Muscle of leg (tissue), 11 donors: ENCODE measurements around the gene EIF4H. TPM values are rescaled to one million over a fixed set of nuclear protein-coding genes. Genes with fewer than 3 reads are reported as not detected.
"Not testable (repeated sequence)": the region's sequence is repeated elsewhere in the genome, so short reads cannot be mapped to it uniquely, and the experiment has no call there.

ENCODE experiments used
- DNase-seq: peaks from one replicate; pipeline ENCODE4 v3.0.0; 2013
- H3K27ac ChIP-seq: one replicate; pipeline ENCODE4 v1.5.1; 2013; ENCODE audit warnings: mild to moderate bottlenecking, low read length, control low read depth
- H3K27me3 ChIP-seq: one replicate; pipeline ENCODE4 v1.6.1; 2013; ENCODE audit warnings: low read length; ENCODE audit not compliant: control insufficient read depth, insufficient read depth
- H3K36me3 ChIP-seq: one replicate; pipeline ENCODE4 v1.6.1; 2013; ENCODE audit warnings: low read length; ENCODE audit not compliant: control insufficient read depth, insufficient read depth
- H3K4me1 ChIP-seq: one replicate; pipeline ENCODE4 v1.6.1; 2013; ENCODE audit warnings: low read length; ENCODE audit not compliant: control insufficient read depth, insufficient read depth
- H3K4me3 ChIP-seq: one replicate; pipeline ENCODE4 v1.5.1; 2013; ENCODE audit warnings: low read length, control low read depth
- H3K9me3 ChIP-seq: replicated peaks from 2 replicates; pipeline ENCODE4 v1.6.1; 2013; ENCODE audit warnings: low read depth, low read length; ENCODE audit not compliant: control insufficient read depth
- WGBS: methylation state at CpG from one replicate; pipeline ENCODE4 v1.1.5; 2013; ENCODE audit warnings: missing lambda C conversion rate; ENCODE audit not compliant: insufficient coverage; 5-methylcytosine and 5-hydroxymethylcytosine counted together
- polyA plus RNA-seq, 8 donors: library from polyadenylated mRNA; unstranded; fragments of 120-200 nt; gene quantifications; one replicate each; pipeline versions ENCODE4 v1.2.1 to v1.2.3, GENCODE V29; 2013; ENCODE audit warnings: inconsistent platforms in 1 of 8, low replicate concordance in 1 of 8; ENCODE audit not compliant: insufficient read length in 8 of 8, insufficient read depth in 1 of 8
- total RNA-seq: library from RNA; stranded (reverse); fragments of 120-200 nt; gene quantifications from one replicate; pipeline ENCODE4 v1.2.4, GENCODE V29; 2013

EIF4H gene
- total and polyA plus RNA-seq, 9 donors = 141 to 248 (median 229) TPM

DNA sequence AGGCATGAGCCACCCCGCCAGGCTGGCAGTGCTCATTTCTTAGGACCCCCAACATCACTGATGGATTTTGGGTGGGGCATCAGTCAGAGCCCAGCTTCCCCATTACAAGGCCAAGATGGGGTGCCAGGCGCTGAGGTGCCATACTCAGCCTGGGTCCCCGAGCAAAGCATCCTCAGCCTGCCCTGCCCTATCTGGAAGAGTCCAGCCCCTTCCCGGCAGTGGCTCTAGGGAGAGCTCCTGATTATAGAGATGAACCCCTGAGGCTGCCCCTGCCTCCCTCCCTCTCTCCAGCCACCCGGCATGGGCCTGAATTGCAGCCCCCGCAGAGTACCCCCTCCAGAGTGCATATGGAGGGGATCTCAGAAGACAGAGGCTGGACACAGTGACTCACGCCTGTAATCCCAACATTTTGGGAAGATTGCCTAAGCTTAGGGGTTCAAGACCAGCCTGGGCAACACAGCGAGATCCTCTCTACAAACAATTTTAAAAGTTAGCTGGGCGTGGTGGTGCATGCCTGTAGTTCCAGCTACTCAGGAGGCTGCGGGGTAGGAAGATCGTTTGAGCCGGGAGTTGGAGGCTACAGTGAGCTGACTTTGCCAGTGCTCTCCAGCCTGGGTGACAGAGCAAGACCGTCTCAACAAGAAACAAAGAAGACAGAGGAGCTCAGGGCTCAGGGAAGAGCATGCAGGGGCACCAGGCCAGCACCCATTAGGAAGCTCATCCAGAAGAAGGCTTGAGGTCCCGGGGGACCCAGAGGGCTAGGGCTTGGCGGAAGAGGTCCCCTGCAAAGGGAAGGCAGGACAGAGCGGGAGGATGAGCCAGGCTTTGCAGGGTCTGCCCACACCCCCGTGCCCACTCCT is 48.9 kb downstream of the EIF4H start:
- no peak for DNase-seq
- 79% methylated on average over 8 of the region's 17 CpGs for WGBS
- H3K36me3 ChIP-seq = peaks cover 17% of the 10 kb centered on the region
- H3K4me3 ChIP-seq = no peak overlapping the region
- no peaks in the 10 kb centered on the region for H3K9me3 ChIP-seq
- no peaks in the 10 kb centered on the region for H3K4me1 ChIP-seq
- H3K27me3 ChIP-seq = no peaks in the 10 kb centered on the region
- H3K27ac ChIP-seq = no peak overlapping the region

DNA sequence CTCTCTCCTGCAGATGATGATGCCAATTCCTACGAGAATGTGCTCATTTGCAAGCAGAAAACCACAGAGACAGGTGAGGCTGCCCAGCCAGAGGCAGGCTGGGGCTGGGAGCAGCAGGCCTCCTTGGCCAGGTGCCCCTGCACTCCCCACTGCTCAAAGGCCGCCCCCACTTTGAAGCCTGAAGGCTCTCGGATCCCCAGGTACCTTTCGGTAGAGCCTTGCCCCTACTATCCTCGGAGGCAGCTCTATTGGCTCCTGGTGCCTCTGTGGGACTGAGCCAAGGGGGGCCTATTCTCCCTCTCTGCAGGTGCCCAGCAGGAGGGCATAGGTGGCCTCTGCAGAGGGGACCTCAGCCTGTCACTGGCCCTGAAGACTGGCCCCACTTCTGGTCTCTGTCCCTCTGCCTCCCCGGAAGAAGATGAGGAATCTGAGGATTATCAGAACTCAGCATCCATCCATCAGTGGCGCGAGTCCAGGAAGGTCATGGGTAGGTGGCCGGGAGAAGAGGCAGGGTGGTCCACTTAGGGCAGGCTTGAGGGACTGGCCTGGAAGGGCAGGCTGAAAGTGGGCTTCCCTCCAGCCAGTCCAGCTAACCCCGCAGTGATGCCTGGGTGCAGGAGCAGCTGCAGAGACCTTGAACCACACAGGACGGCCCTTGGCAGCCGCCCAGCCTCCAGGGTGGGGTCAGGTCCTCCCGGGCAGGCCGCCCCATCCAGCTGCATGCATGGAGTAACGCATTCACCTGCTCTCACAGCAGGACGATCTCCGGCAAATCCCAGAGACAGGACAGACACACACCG is 49.8 kb downstream of the EIF4H start:
- Histone ChIP-seq H3K4me1 (no peaks in the 10 kb centered on the region), H3K9me3 (no peaks in the 10 kb centered on the region), H3K4me3 (no peak overlapping the region), H3K36me3 (peaks cover 20% of the 10 kb centered on the region), H3K27ac (no peak overlapping the region), H3K27me3 (no peaks in the 10 kb centered on the region)
- DNase-seq = no peak
- WGBS = 51% methylated on average over 14 of the region's 18 CpGs

DNA sequence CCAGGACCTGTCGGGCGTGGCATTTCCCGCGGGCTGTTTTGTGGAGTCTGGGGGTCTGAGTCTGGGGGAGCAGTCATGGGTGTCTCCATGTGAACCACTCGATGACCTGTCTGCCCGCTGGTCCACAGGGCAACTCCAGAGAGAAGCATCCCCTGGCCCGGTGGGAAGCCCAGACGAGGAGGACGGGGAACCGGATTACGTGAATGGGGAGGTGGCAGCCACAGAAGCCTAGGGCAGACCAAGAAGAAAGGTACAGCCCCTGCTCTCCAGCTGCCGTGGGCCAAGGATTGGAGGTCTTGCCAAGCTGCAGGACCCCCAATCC is 50.3 kb downstream of the EIF4H start:
- Histone ChIP-seq H3K4me1 (no peaks in the 10 kb centered on the region), H3K4me3 (no peak overlapping the region), H3K27me3 (no peaks in the 10 kb centered on the region), H3K27ac (no peak overlapping the region), H3K9me3 (no peaks in the 10 kb centered on the region), H3K36me3 (peaks cover 25% of the 10 kb centered on the region)
- DNase-seq = no peak
- 80% methylated on average over 12 of the region's 12 CpGs for WGBS

DNA sequence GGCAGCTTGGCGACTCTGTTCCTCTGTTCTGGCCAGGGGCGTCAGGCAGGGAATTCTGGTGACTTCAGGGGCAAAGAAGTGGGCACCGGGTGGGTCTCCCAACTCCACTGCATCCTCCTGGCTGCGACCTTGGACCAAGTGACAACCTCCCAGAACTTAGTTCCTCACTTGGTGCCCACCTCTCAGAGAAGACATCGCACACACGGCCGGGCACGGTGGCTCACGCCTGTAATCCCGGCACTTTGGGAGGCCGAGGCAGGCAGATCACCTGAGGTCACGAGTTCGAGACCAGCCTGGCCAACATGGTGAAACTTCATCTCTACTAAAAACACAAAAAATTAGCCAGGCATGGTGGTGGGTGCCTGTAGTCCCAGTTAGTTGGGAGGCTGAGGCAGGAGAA is 50.8 kb downstream of the EIF4H start:
- not testable (repeated sequence) for DNase-seq, H3K4me1 ChIP-seq, H3K27me3 ChIP-seq, H3K27ac ChIP-seq, H3K4me3 ChIP-seq, H3K9me3 ChIP-seq
- 92% methylated on average over 8 of the region's 13 CpGs for WGBS
- peaks cover 28% of the 10 kb centered on the region for H3K36me3 ChIP-seq

DNA sequence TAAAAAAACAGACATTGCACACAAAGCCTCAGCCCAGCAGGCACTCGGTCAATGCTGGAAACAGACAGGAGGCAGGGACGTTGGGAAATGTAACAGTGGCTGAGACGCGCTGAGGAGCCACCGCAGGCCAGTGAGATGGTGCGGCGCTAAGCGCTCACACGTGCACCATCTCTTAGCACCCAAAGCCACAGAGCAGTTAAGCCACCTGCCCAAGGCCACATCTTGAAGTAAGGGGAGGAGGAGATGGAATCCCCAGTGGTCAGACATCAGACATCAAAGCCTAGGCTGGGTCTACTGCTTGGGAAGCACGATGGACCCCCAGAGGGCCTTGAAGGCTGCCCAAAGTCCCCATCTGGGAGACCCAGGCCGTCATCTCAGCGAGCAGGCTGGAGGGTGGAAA is 51.2 kb downstream of the EIF4H start:
- DNase-seq = no peak
- 72% methylated on average over 7 of the region's 12 CpGs for WGBS
- H3K27ac ChIP-seq = no peak overlapping the region
- H3K4me3 ChIP-seq = no peak overlapping the region
- no peaks in the 10 kb centered on the region for H3K4me1 ChIP-seq
- H3K9me3 ChIP-seq = no peaks in the 10 kb centered on the region
- no peaks in the 10 kb centered on the region for H3K27me3 ChIP-seq
- H3K36me3 ChIP-seq = peaks cover 31% of the 10 kb centered on the region

DNA sequence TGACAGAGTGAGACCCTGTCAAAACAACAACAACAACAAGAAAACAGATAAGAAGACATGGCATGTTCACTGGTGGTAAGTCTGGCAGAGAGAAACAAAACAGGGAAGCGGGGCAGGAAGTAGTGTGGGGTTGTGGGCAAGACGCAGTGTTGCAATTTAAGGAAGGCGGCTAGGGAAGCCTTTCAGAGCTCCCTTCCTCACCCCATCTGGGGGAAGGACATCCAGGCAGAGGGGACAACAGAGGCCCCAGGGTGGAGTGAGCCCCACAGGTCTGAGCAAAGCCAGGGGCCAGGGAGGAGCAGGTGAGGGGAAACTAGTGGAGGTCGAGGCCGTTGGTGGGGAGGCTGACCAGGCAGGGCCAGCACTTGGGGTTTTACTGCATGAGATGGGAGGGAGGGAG is 52.5 kb downstream of the EIF4H start:
- H3K4me1 ChIP-seq = no peaks in the 10 kb centered on the region
- peaks cover 42% of the 10 kb centered on the region for H3K36me3 ChIP-seq
- H3K27me3 ChIP-seq = no peaks in the 10 kb centered on the region
- peak; percentile 58 for DNase-seq
- no peaks in the 10 kb centered on the region for H3K9me3 ChIP-seq
- no peak overlapping the region for H3K27ac ChIP-seq
- 80% methylated on average over 2 of the region's 5 CpGs for WGBS
- H3K4me3 ChIP-seq = no peak overlapping the region

DNA sequence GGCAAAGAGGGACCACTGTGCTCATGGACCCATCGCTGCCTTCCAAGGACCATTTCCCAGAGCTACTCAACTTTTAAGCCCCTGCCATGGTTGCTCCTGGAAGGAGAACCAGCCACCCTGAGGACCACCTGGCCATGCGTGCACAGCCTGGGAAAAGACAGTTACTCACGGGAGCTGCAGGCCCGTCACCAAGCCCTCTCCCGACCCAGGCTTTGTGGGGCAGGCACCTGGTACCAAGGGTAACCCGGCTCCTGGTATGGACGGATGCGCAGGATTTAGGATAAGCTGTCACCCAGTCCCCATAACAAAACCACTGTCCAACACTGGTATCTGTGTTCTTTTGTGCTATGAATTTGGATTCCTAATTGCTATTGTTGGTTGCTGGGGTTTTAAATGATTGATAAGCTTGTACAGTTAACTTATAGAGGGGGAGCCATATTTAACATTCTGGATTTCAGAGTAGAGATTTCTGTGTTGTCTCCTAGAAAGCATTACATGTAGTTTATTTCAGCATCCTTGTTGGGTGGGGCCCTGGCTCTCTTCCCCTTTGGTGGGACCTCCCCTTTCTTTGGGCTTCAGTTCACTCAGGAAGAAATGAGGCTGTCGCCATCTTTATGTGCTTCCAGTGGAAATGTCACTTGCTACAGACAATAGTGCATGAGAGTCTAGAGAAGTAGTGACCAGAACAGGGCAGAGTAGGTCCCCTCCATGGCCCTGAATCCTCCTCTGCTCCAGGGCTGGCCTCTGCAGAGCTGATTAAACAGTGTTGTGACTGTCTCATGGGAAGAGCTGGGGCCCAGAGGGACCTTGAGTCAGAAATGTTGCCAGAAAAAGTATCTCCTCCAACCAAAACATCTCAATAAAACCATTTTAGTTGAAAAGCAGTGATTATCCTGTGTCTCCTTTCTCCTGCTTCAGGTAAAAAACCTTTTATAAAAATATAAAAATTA is 55.1 kb downstream of the EIF4H start:
- H3K27me3 ChIP-seq = no peaks in the 10 kb centered on the region
- DNase-seq = no peak
- 100% methylated on average over 5 of the region's 9 CpGs for whole genome bisulfite sequencing
- H3K4me3 ChIP-seq = no peak overlapping the region
- H3K27ac ChIP-seq = no peak overlapping the region
- H3K9me3 ChIP-seq = no peaks in the 10 kb centered on the region
- peaks cover 48% of the 10 kb centered on the region for H3K36me3 ChIP-seq
- H3K4me1 ChIP-seq = no peaks in the 10 kb centered on the region

DNA sequence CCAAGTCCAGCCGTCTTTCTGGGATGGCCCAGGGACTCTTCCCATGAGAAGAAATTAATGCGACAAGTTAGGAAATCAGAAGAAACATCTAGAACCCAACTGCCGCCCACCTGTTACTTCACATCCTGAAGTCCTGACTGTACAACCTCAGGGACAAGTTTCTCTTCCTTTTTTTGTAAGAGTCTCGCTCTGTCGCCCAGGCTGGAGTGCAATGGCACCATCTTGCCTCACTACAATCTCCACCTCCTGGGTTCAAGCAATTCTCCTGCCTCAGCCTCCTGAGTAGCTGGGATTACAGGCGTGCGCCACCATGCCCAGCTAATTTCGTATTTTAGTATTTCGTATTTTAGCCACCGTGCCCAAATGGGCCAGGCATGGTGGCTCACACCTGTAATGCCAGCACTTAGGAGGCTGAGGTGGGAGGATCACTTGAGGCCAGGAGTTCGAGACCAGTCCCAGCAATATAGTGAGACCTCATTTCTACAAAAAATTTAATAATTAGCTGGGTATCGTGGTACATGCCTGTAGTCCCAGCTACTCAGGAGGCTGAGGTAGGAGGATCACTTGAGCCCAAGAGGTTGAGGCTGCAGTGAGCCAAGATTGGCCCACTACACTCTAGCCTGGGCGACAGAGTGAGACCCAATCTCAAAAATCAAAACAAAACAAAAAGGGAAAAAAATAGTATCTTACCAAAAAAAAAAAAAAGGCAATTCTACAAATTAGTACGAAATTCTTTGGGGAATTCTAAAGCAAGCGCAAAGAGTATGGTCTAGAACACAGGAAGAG is 56.5 kb downstream of the EIF4H start:
- no peaks in the 10 kb centered on the region for H3K9me3 ChIP-seq
- WGBS = 91% methylated on average over 10 of the region's 15 CpGs
- DNase-seq = no peak
- H3K36me3 ChIP-seq = peaks cover 55% of the 10 kb centered on the region
- no peaks in the 10 kb centered on the region for H3K27me3 ChIP-seq
- H3K27ac ChIP-seq = no peak overlapping the region
- H3K4me3 ChIP-seq = no peak overlapping the region
- H3K4me1 ChIP-seq = no peaks in the 10 kb centered on the region

DNA sequence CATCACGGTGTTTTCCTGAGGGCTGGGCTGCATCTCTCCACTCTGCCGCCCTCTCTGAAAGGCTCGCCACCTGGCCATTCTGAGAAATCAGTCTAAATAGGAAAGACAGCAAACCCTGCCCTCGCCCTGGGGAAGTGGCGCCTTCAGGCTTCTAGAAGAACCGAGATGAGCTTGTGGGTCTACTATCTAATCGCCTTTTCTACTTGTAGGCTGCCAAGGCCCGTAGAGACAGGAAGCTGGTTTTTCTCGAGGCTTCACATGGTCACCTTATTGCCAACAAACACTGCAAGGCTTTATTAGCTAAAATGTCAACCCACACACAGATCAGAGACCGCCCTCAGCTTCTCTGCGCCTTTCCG is 57.1 kb downstream of the EIF4H start:
- Histone ChIP-seq H3K27me3 (no peaks in the 10 kb centered on the region), H3K9me3 (no peaks in the 10 kb centered on the region), H3K4me1 (no peaks in the 10 kb centered on the region), H3K27ac (no peak overlapping the region), H3K4me3 (no peak overlapping the region), H3K36me3 (peaks cover 57% of the 10 kb centered on the region)
- WGBS = 88% methylated on average over 12 of the region's 12 CpGs
- no peak for DNase-seq
